GM12892 (cell line): ENCODE measurements around the gene UBE2C.

Experiments
- POLR2A ChIP-seq: IDR thresholded peaks from 2 replicates; pipeline ENCODE4 v1.6.1; 2011; ENCODE audit warnings: low read depth, low read length, control low read depth
- TAF1 ChIP-seq: IDR thresholded peaks from 2 replicates; pipeline ENCODE4 v1.6.1; 2011; ENCODE audit warnings: low read depth, mild to moderate bottlenecking, control low read depth, low read length, borderline replicate concordance

- no peak for TF ChIP-seq TAF1
- TF ChIP-seq POLR2A = no peak
Measured at GRCh38 chr20:45792317-45793118, 19.9 kb upstream of the UBE2C start.
